DMS79 (cell line): ENCODE results near the gene POC1B.

ENCODE experiments used
- DNase-seq: peaks from one replicate; lab custom pipeline; 2025; lab: John Stamatoyannopoulos, UW

POC1B gene

DNA sequence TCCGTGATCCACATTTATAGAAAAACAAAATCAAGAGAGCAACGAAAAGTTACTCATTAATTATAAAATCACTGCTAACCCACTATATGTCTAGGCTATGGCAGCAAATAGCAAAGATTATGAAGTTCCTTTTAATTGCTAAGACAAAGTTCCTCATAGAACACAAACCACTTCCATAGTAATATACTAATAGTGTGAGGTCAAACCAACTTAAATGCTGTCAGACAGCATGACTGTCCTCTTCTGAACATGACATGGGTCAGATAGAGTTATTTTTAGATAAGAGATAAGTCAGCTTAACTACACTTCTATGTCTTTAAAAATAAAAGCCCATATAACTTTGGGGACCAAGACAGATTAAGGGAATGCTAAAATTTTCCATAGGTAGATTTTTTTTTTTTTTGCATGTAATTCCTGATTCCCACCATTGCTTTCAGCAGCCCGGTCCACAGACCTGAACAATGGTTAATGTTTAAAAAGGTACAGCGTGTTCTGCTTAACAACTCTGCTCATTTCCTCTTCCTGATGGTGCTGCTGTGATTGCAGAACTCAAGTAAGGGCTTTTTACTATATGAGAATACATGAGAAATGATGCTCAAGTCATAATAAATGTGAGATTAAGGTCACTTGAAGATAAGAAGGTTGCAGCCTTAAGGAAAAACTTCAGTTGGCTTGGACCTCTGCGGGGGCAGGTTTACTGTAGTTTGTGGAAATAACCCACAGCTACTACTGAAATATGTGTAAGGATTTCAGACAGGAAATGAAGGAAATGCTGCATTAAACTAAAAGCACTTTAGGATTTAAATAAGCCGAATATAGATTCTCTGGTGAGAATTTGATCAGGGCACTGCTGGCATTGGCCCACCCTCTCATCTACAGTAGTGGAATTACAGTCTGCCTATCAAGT, 135.8 kb downstream of the POC1B start:
- no peak for DNase-seq

DNA sequence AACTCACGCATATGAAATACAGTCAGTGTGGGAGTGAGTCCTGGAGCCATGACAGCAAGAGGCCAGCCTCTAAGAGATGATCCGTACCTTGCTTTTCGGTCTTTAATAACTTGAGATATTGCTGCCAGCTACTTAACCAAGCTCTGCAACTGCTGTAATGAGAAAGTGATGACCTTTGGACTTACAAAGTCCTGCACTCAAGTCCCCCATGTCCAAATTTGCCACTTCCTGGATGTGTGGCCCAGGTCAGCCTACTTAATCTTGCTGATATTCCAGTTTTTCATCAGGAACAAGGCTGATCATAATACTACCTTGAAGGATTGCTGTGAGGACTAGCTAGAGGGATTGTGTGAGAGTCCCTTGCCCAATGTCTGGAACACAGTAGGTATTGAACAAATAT, 139.7 kb downstream of the POC1B start:
- no peak for DNase-seq

DNA sequence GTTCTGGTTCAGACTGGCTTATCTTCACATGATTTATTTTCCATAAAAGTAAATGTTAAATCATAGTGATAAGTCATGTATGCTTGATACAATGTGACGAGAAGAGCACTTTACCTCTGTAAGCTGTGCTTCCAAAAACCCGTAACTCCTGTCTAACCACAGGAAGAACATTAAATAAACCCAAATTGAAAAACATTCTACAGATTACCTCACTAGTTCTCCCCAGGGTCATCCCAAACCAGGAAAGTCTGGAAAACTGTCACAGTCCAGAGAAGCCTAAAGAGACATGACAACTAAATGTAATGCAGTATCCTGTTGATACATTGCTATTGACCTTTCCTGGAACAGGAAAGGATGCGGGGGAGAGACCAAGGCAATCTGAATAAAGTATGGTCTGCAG, 141.0 kb downstream of the POC1B start:
- no peak for DNase-seq

DNA sequence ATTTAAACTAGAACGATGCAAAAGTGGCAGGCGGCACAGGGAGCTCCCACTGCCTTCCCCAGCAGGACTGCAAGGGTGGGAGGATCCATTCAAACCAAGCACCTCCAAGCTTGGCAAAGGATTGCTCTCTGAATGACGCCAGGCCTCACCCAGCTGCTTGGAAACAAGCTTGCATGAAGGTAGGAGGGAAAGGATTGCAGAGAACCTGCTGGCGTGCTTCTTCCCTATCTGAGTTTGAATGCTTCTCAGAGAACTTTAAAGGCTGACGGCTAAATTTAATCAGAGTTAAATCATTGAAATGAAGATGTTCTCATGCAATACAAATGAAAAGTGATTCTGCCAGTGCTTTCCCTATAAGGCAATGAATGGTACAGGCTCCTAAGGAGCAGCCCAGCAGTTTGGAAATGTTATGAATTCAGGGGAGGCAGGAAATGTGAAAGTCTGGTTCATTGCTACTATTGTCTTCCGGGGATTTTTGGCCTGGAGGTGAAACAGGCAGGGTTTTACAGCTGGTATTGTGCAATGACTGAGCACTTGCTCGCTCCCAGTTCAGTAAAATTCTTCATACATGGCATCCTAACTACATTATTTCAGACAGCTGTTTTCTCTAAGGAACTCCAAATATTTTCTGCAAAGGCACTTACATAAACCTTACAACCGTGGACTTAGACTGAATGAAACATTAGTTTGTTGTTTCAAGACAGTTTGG, 141.6 kb downstream of the POC1B start:
- DNase-seq: no peak

DNA sequence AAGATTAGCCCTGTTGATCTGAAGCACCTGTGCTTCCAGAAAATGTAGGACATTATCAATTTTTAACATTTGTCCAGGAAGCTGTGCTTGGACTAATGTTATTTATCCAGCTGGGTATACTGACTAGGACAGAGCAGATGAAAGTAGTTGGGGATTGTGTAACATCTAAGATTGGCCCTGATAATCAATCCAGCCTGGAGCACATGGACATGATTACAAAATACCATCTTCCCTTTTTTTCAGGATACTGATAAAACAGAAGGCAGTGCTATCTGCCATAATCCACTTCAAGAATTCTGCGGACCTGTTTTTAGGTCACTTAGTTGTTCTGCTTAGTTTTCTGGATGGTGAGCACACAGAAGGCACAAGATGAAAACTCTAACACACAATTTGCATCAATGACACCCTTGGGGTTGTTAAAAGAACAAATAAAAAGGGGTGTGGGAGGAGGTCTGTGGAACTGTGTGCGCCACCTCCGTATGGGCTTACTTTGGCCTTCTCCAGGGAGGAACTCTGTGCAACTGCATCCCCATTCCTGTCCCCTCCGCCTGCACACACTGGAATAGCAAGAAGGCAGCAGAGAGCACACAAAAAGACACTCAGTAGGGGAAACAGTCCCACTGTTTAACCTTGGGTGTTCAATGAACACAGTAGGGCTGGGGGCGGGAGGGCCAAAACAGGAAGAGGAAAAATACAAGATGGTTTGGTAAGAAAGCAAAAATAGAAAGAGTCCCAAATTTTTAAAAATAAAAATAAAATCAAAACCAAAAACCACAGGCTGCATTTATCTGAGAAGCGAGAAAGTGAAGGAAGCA, 142.4 kb downstream of the POC1B start:
- DNase-seq: no peak

DNA sequence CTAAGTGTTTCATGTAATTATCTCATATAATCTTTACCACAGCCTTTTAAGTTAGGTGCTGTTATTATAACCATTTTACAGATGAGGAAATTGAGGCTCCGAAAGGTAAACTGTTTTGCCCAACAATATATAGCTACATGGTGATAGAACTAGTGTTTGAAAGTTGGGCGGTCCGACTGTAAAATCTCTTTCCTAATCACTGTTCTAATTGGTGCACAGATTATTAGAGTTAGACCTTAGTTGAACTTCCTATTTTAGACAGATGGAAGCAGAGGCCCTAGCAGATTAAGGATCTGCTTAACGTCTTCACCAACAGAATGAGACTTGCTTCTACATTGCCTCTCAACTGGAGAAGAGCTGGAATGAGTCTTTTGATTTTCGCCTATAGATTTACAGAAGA, 143.5 kb downstream of the POC1B start:
- DNase-seq: no peak

DNA sequence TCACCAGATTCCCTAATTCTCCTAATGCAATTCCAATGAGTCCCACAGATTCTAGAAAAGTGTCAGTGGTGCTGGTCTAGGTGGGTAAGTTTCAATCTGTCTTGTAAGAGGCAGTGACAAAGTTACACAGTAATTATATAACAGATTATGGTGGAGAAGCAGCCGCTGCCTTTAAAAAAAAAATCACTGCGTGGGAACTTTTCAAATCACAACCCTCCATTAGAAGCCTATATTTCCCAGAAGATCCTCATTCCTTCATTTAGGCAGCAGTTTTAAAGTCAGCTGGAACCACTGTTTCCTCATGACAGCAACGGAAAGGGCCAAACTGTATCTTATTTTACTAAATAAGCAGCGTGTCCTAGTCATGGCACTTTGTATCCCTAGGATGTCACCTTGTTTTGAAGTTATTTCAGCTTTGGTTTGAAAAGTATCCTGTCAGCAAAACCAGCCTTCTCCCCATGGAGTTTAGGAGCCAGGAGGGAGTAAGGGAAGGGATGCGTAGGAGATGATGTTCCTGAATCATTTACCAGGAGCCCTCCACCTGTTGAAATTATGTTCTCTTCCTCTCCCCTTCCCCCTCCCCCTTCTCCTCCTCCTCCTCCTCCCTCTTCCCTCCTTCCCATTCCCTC, 145.9 kb downstream of the POC1B start:
- no peak for DNase-seq

DNA sequence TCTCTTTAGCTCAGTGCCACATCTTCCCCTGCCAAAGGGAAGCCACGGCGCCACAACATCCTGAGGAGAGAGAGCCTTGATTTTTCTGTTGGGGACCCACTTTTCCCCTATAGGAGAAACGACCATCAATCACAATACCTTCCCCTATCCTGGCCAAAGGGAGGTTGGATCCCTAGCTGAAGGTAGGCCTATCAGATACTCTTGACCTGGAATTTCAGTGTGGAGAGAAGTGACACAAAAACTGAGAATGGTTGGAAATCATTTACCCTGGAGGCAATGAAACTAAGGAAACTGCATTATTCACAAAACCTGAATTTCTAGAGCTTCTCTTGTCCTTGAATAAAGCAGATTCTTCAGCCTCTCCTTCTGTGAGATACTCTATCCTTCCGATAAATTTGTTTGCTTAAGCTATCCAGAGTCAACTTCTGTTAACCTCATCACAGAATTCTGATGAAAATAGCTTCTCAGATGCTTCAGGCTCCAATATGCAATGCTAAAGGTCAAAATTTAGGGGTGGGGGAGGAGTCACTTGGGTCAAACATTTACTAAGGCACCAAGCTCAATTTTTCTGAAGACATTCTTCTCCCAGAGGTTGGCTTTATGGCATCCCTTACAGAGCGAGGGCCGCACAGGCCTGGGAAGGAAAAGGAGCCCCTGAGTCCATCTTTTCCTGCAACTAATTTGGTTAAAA, 146.6 kb downstream of the POC1B start:
- no peak for DNase-seq

DNA sequence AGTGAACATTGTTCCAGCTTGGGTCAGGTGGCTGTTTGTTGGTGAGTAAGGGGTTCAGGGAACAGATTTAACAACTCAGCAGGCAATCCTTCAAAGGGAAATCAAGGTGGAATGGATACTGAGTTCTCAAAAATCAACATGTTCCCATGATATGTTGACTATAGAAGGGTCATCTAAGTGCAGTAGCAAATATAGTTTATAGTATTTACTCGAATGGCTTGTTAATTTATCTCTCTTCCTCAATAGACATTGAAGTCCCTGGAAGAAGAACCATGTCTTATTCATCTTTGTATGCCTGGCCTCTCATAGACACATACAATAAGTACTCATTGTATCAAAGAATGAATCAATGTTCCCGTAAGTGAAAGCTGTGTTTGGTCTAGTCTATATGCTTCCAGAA, 149.0 kb downstream of the POC1B start:
- DNase-seq: no peak

DNA sequence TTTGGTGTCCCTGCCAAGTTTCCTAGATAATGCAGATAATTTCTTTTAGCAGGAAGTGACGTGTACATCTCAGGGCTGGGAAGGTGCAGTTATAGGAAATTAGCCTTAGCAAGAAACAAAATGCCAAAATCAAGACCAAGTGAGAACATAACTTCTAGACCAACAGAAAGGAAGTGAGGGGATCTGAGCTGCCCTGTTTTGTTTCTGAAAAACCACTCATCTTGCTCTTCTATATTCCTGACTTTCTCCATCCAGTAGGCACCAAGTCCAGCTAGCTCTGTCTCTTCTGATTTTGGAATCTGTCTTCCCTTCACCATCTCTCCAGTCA, 149.7 kb downstream of the POC1B start:
- DNase-seq: no peak

DNA sequence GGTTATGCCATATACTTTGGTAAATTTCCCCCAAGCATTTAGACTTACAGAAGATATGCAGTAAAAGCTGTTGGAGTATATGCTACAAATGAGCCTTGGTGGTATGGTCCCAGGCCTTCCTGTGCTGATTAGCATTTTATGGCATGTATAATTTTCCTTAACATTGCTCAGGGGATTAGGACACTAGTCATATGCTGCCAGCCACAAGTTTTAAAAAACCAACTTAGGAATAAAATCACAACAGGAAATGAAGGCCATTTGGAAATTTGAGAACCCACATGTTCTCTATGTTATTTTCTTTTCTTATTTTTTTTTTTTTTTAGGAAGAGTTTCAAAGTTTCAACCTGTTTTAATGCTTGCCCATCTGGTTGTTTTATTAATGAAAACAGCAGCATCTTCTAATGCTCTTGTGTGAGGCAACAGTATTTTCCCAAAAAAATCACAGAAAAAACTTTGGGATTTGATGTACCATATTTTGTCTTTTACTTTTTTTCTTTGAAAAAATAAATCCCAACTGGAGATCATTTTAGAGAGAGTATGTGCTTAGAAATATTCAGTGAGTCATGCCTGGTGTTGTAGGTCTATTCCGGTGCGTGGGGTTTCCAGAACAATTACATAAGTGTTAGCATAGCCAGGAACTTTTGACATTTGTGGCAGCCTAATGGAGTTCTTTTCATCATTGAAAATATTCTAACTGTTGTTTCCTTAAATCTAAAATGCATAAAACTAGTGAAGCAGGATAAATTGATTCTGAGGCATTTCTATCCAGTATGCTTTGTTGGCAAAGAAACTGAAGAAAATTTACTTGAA, 151.9 kb downstream of the POC1B start:
- DNase-seq: no peak

DNA sequence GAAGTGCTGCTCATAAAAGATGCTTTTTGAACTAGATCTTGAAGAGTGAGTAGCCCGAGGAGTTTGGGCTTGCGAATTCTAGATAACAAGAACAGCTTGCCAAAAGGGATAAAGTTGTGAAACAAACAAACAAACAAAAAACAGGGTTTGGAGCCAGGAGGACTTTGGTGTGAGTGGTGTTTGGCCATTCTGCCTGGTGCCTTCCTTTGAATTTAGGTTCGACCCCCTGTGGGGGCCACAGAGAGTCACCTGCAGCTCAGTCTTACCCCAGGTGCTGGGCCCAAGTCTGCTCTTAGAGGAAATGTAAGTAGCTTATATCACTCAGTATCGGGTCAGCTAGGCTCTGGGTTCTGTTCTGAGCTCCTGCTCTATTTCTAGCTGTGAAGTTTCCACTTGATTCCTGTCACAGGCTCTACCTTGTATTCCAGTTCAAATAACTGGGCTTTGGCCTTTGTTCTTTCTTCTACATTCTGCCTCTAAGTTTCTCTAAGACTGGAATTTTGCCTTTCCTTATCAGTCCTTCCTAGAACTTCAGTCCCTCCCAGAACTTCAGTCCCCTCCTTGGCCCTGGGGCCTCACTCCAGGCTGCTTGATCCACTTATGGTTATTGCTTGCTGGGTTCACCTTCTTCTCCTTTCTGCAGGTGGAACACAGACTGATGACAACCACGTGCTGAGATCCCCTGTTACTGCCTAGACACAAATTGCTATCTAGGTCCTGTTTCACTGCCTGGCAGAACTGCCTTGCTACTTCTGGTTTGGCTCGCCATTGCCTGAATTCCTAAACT, 153.1 kb downstream of the POC1B start:
- no peak for DNase-seq

DNA sequence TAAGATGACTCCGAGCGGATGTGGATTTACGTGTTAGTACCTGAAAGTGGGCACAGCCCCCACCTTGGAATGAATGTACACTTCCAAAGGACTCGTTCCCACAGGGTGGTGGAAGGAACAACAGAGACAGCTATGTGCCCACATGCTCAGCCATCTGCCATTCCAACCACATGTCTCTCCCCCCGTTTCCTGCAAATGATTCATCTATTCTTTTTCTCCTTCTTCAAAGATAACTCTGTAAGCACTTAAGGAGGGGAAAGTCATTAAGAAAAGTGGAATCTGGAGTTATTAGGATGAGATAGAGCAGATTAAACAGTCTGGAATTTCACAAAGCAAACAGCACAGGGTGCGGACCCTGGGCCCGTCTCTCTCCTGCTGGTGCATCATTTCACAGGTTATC, 155.0 kb downstream of the POC1B start:
- no peak for DNase-seq

DNA sequence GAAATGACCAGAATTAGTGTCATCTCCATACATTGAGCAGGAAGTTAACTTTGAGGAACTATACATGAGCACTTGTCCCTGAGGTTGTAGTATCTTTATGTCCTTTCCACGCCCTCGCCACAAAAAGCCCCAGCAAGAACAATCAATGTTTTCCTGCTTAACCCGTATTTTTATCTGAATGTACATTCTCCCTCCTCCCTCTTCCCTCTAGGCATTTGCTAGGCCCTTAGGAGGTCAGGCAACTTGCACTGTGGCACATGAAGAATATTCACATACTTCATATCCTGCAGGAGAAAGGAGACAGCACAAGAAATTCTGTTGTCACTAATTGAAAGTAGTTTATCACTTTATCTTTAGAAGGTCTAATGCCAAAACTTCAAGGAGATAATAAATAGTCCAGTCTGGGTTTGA, 155.4 kb downstream of the POC1B start:
- DNase-seq: no peak
